ENCODE data around the gene TFPT.
"Not testable (repeated sequence)": the region's sequence is repeated elsewhere in the genome, so short reads cannot be mapped to it uniquely, and the experiment has no call there.

Gene TFPT

DNA sequence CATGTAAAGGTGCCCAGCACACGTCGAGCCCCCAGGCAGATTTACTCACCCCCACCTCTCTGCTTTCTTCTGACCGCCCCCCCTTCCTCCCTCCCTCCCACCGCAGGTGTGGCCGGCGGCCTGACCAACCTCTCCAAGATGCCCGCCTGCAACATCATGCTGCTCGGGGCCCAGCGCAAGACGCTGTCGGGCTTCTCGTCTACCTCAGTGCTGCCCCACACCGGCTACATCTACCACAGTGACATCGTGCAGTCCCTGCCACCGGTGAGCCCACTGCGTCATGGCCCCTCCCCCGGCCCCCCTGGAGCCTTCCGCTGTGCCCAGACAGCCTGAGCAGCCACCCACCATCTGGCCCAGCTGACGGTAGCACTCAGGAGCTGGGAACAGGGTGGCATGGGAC is 8.9 kb upstream of the TFPT start:
- DNase-seq (ENCODE audit: low spot score), result no peak

- no peak for DNase-seq (ENCODE audit: low spot score)
These were observed 8.2 kb upstream of the TFPT start for GRCh38 chr19:54123682-54124081.

- no peak for DNase-seq (ENCODE audit: low spot score)
These were observed 5.8 kb upstream of the TFPT start for GRCh38 chr19:54121259-54121658.

DNA sequence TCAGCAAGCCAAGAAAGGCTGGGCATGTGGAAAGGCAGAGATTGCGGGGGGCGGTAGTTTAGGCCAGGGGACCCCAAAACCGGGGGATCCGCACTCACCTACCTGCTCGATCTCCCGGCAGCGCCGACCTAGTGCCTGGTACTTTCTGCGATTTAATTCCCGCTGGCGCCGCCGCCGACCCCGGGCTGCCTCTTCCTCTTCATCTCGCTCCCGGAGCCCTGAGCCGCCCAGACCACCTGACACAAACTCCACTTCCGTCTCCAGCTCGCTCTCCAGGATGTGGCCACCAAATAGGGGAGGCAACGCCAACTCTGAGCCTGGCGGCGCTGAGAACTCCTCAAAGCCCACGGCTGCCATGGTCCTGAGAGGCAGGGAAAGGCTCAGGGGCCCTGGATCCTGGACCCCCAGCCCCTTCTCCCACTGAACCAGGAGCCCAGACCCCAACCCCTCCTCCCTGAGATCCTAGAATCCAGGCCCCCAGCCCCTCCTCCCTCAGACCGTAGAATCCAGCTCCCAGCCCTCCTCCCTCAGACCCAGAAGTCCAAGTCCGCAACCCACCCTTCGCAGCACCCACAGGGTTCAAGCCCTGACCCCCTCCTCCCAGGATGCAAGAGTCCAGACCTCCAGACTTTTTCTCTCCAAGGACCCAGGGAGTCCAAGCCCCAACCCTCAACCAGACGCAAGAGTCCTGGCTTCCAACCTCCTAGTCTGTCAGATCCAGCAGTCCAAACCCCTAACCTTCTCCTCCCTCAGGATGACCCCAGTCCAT is 933 bp downstream of the TFPT start:
- peak; percentile 58 for DNase-seq (ENCODE audit: low spot score)

DNA sequence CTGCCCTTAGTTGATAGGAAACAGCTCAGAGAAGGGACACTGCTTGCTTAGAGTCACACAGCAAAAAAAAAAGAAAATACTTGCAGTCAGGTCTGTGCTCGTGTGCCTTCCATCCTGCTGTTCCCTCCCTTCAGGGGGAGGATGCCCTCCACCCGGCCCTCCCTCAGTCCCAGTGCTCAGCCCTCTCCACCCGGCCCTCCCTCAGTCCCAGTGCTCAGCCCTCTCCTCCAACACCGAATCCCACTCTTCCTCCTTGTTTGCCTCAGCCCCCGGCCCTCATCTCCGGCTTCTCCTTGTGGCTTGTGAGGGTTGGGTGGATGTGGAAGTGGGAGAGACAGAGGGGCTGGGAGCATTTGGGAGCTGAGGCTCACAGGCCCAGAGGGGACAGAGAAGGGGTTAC is 5.8 kb downstream of the TFPT start:
- no peak for DNase-seq (ENCODE audit: low spot score)

- no peak for DNase-seq (ENCODE audit: low spot score)
These were observed 7.0 kb downstream of the TFPT start for GRCh38 chr19:54108496-54108895.

- no peak for DNase-seq (ENCODE audit: low spot score)
These were observed 7.5 kb downstream of the TFPT start for GRCh38 chr19:54107876-54108490.

GRCh38 chr19:54106716-54107115 is 8.7 kb downstream of the TFPT start:
- DNase-seq (ENCODE audit: low spot score), result no peak

DNA sequence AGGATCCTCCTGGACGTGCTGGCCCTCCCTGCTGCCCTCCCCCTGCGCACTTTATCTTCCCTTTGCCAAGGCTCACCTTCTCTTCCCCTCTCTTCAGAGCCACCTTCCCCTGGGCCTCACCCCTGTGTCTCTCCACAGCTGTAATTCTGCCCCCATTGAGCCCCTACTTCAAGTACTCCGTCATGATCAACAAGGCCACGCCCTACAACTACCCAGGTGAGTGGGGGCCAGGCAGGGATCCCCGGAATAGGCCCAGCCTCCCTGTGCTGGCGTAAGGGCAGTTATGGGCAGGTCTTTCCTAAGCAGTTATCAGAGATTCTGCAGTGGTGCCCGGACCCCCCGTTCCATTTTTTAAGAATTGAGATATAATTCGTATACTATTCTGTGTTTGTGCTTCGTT is 9.7 kb downstream of the TFPT start:
- no peak for DNase-seq (ENCODE audit: low spot score)

GRCh38 chr19:54104998-54105715 is 10.3 kb downstream of the TFPT start:
- no peak for DNase-seq (ENCODE audit: low spot score)

DNA sequence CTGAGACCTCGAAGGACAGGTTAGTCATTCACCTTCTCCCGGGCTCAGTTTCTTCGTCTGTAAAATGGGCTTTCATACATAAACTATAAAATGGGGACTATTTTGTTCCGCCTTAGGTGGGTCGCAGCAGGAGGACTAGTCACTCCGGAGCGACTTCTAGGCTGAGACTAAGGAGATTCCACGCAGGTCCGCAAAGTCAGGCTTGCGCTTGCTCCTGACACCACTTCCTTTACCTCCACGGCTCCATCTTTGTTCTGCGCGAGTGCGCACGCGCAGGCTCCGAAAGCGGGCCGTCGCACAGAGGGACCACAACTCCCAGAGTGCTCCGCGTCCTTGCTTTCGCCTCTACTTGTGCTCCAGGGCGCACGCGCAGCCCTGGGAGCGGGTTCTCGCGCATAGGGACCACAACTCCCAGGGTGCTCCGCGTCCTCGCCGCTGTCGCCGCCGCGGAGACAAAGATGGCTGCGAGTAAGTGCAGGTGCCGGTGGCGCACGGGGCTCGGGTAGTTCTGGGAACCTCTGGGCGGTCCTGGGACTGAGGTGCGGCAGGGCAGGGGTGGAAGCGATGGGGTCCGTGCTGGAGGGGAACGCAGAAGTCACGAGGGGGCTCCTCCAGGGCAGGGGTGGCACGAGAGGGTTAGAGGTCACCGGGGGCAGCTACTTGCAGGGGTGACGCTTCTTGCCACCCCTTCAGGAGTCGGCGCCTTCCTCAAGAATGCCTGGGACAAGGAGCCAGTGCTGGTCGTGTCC is 12.9 kb downstream of the TFPT start, which contains the start of gene NDUFA3:
Gene NDUFA3 (plus strand): TSS at position 435 of the 749 bp plus-strand sequence. CDS start 24 bp downstream, at position 459.
- peak; percentile 100 for DNase-seq (ENCODE audit: low spot score)

DNA sequence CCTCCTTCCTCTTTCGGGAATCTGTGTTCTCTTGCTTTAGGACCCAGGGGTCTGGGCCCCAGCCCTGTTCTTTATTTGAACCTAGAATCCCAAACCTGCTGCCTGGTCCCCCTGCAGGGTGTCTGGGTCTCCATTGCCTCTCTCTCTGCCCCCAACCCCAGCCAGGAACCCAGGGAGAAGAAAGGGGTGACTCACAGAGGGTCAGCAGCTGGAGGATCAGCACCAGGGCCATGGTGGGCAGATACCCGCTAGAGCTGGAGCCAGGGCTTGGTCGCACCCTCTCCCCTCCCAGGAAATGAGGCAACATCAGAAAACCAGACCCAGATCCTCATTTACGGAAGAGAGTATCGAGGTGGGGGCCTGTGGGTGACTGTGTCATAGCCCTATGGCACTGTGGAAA is 14.9 kb downstream of the TFPT start, which contains the start of gene OSCAR:
Gene OSCAR (minus strand): TSS at position 243 of the 400 bp plus-strand sequence. CDS start 11 bp downstream, at position 232.
- DNase-seq (ENCODE audit: low spot score), result no peak

GRCh38 chr19:54099903-54100255 is 15.6 kb downstream of the TFPT start:
- DNase-seq (ENCODE audit: low spot score), result not testable (repeated sequence)

DNA sequence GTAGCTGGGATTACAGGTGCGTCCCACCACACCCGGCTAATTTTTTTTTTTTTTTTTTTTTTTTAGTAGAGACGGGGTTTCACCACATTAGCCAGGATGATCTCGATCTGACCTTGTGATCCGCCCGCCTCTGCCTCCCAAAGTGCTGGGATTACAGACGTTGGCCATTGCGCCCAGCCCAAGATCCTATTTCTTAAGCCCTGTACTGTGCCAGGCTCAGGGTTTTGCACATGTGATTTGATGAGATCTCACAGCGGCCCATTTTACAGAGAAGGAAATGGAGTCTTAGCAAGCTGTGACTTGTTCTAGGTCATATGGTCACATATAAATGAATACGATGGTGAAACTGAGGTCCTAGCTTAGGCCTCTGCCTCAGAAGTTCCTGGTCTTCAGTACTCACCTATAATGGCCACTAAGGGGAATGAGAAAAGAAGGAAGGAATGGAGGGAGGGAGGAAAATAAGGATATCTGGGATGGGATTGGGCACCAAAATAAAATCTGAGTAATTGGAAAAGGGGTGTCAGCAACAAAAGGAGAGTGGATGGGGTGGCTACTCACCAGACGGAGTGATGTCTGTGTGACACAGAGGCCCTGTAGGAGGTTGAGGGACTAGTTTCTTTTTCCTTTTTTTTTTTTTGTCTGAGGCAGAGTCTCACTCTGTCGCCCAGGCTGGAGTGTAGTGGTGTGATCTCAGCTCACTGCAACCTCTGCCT is 16.1 kb downstream of the TFPT start:
- no peak for DNase-seq (ENCODE audit: low spot score)

GRCh38 chr19:54096617-54097106 is 18.8 kb downstream of the TFPT start:
- DNase-seq (ENCODE audit: low spot score), result no peak

GRCh38 chr19:54095859-54096616 is 19.4 kb downstream of the TFPT start:
- DNase-seq (ENCODE audit: low spot score), result peak; percentile 51

DNA sequence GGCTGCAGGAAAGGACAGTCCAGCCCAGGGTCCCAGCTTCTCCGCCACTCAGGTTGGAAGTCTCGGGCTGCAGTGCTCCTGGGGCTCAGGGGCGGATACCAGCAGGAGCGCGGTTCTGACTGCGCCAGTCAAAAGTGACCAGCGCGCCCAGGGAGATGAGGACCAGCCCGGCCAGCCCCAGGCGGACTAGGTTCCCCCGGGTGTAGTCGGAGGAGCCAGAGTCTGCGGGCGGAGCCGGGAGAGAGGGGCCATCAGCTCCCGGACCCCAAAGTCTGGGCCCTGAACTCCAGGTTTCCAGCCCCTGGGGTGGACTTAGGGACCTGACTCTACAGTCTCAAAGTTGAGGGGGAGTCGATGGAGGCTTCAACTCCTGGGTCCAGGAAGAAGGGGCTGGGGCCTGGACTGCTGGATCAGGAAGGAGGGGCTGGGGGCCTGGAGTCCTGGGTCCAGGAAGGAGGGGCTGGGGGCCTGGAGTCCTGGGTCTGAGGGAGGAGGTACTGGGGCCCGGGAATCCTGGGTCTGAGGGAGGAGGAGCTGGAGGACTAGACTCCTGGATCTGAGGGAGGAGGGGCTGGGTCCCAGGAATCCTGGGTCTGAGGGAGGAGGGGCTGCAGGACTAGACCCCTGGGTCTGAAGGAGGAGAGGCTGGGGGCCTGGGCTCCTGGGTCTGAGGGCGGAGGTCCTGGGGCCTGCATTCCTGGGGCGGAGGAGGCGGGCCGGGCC is 20.2 kb downstream of the TFPT start:
- DNase-seq (ENCODE audit: low spot score), result no peak

DNA sequence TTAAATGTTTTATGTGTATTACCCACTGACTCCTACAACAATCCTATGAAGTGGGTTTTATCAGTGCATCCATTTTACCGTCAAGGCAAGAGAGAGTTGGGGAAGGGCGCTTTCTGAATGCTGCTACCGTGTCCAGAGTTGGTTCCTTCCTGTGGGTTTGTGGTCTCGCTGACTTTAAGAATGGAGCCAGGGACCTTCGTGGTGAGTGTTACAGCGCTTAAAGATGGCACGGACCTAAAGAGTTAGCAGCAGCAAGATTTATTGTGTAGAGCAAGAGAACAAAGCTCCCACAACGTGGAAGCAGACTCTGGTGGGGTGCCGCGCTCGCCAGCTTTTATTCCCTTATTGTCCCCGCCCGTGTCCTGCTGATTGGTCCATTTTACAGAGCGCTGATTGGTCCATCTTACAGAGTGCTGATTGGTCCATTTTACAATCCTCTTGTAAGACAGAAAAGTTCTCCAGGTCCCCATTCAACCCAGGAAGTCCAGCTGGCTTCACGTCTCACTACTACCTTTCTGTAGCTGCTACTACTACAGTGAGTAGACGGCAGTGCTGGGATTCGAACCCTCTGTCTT is 20.9 kb downstream of the TFPT start:
- DNase-seq (ENCODE audit: low spot score), result no peak

DNA sequence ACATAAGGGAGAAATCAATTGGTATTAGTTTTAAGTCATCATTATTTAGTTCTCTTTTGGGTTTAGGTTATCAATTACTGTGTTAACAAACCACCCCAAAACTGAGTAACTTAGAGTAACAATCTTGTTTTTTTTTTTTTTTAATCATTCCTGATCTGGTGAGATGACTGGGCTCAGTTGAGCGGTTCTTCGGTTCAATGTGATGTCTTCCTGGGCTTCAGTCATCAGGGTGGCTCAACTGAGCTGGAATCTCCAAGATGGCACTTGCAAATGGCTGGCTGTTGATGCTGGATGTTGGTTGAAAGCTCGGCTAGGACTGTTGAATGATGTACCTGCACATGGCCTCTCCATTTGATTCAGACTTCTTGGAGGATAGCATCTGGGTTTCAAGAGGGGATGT is 31.0 kb downstream of the TFPT start:
- DNase-seq (ENCODE audit: low spot score), result no peak

GRCh38 chr19:54081032-54081431 is 34.4 kb downstream of the TFPT start, which contains the start of gene TARM1:
TARM1 (minus strand) TSS chr19:54081365; CDS start chr19:54081340, 25 bp downstream.
- DNase-seq (ENCODE audit: low spot score), result no peak
